Right atrium auricular region (tissue), 2 donors: ENCODE results near the gene SRGAP3. TPM values are rescaled to one million over a fixed set of nuclear protein-coding genes. Genes with fewer than 3 reads are reported as not detected.

Experiments
- DNase-seq: peaks from one replicate; pipeline ENCODE4 v3.0.0-alpha.2; 2019; ENCODE audit warnings: low spot score
- H3K27ac ChIP-seq, 2 donors: fragments of 200-600 bp; sonication (generic); 1 replicate in 1 of 2; 2 replicates in 1 of 2; pipeline ENCODE4 v1.5.1; 2016 to 2019
- H3K27me3 ChIP-seq, 2 donors: fragments of 200-600 bp; sonication (generic); one replicate each; pipeline versions ENCODE4 v1.5.1 to v1.6.0; 2017 to 2019
- H3K36me3 ChIP-seq: fragments of 200-600 bp; sonication (generic); one replicate; pipeline ENCODE4 v1.5.1; 2016
- H3K4me1 ChIP-seq, 2 donors: fragments of 200-600 bp; sonication (generic); one replicate each; pipeline versions ENCODE4 v1.5.1 to v1.6.0; 2017 to 2019
- H3K4me3 ChIP-seq, 2 donors: fragments of 200-600 bp; sonication (generic); 1 replicate in 1 of 2; 2 replicates in 1 of 2; pipeline ENCODE4 v1.5.1; 2017 to 2019; ENCODE audit warnings: mild to moderate bottlenecking in 1 of 2, moderate library complexity in 1 of 2
- H3K9me3 ChIP-seq, 2 donors: fragments of 200-600 bp; sonication (generic); one replicate each; pipeline ENCODE4 v1.5.1; 2019
- total RNA-seq, 2 donors: library from RNA; depleted of rRNA; stranded (reverse); fragments of >200 nt; gene quantifications; one replicate each; pipeline ENCODE4 v1.1.0, GENCODE V29; 2016
- TF ChIP-seq, protein P1 (sequence below), 2 donors: fragments of 200-600 bp; sonication (generic); IDR thresholded peaks; one replicate each; pipeline ENCODE4 v1.5.1; 2019; ENCODE audit warnings: antibody characterized with exemption in 2 of 2

SRGAP3 gene
- total RNA-seq, 2 donors from 2014 or later = 4.0 to 5.0 TPM

DNA sequence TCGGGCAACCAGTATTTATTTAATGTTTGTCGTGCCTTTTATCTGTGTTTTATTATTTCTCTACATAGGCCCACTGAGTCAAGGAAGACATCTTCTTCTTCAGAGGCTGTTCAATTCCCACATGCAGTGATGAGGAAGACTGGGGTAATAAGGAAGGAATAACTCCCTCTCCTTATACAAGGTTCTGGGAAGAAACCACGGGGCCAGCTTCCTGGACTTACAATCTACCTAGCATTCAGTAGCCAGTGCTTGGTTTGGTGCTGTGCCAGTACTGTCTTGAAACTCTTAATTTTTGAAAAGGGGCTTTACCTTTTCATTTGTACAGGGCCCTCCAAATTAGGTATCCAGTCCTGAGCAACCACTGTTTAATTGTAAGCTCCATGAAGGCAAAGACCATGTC lies 51.2 kb downstream of the SRGAP3 start:
- TF ChIP-seq, protein P1, sequence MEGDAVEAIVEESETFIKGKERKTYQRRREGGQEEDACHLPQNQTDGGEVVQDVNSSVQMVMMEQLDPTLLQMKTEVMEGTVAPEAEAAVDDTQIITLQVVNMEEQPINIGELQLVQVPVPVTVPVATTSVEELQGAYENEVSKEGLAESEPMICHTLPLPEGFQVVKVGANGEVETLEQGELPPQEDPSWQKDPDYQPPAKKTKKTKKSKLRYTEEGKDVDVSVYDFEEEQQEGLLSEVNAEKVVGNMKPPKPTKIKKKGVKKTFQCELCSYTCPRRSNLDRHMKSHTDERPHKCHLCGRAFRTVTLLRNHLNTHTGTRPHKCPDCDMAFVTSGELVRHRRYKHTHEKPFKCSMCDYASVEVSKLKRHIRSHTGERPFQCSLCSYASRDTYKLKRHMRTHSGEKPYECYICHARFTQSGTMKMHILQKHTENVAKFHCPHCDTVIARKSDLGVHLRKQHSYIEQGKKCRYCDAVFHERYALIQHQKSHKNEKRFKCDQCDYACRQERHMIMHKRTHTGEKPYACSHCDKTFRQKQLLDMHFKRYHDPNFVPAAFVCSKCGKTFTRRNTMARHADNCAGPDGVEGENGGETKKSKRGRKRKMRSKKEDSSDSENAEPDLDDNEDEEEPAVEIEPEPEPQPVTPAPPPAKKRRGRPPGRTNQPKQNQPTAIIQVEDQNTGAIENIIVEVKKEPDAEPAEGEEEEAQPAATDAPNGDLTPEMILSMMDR (IDR thresholded peaks at IDR 0.05) = no peak

DNA sequence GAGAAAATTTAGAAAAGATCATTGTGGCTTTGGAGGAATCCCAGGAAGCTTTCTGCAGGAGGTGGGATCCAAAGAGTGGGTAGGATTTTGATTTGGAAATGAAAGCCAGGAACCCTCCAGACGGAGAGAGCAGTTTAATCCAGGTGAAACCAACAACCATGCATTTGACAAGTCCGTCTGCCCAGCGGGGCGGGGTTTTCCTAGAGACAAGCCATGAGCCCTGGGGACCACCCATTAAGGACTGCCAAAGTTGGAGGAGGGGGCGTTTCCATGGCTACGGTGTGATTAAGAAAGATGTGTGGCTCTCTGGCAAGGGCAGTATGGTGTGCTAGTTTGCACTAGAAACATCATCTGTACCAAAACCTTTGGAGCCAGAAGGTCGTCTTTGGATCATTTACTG lies 53.4 kb downstream of the SRGAP3 start:
- Histone ChIP-seq H3K4me1 (no peaks in the 10 kb centered on the region), H3K27ac (no peak overlapping the region), H3K36me3 (no peaks in the 10 kb centered on the region), H3K4me3 (no peak overlapping the region), H3K9me3 (no peaks in the 10 kb centered on the region), H3K27me3 (no peaks in the 10 kb centered on the region)
- no peak for DNase-seq
- TF ChIP-seq, protein P1 (IDR thresholded peaks at IDR 0.05) = no peak

More for the DNA sequence above, 51.2 kb downstream of the SRGAP3 start:
- no peak overlapping the region for H3K4me3 ChIP-seq
- H3K27me3 ChIP-seq = no peaks in the 10 kb centered on the region
- H3K4me1 ChIP-seq = no peaks in the 10 kb centered on the region
- no peaks in the 10 kb centered on the region for H3K9me3 ChIP-seq
- H3K27ac ChIP-seq = no peak overlapping the region
- H3K36me3 ChIP-seq = no peaks in the 10 kb centered on the region
- DNase-seq = no peak

DNA sequence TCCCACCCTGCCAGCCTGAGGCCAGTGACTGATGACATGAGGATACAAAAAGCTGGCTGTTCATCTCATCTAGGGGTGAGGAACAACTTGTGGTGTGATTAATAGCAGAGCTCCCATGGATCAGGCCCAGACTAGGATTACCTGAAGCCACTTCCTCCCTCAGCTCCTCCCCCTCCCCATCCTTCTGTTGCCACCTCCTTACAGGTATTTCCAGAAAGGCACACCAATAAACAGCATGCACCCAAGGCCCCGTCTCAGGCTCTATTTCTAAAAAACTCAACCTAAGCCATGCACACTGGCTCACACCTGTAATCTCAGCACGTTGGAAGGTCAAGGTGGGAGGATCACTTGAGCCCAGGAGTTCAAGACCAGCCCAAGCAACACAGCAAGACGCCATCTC lies 54.1 kb downstream of the SRGAP3 start:
- Histone ChIP-seq H3K27ac (no peak overlapping the region), H3K9me3 (no peaks in the 10 kb centered on the region), H3K36me3 (no peaks in the 10 kb centered on the region), H3K4me3 (no peak overlapping the region), H3K4me1 (no peaks in the 10 kb centered on the region), H3K27me3 (no peaks in the 10 kb centered on the region)
- no peak for DNase-seq
- TF ChIP-seq, protein P1 (IDR thresholded peaks at IDR 0.05) = no peak

DNA sequence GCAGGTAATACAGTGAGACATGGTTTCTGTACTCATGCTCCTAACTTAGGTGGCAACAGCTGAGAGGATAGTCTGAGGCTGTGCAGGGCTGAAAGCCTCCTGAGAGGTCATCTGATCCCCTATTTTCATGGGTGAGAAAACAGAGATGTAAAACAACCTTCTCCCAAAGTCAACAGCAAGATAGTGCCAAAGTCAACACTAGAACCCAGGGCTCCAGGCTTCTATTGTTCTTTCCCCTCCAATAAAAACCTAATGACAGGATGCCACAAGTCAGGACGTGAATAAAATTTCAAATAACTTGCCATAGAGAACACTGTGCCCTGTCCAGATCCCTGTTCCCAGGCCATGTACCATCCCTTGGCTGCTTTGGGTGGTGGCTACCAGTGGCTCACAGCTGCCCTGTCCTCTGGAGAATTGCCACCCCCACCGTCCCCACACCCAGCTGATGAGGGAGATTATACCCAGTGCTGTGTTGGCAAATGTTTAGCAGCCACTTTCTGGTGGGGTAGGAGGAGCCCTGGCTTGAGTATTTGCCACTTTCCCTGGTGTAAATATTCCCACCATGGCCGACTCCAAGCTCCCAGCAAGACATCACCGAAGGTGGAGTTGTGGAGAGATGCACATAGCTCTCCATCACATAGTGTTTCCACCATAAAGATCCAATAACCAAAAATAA lies 54.8 kb downstream of the SRGAP3 start:
- no peak for DNase-seq
- H3K27me3 ChIP-seq = no peaks in the 10 kb centered on the region
- TF ChIP-seq, protein P1 (IDR thresholded peaks at IDR 0.05) = no peak
- no peak overlapping the region for H3K4me3 ChIP-seq
- no peaks in the 10 kb centered on the region for H3K9me3 ChIP-seq
- H3K36me3 ChIP-seq = no peaks in the 10 kb centered on the region
- no peak overlapping the region for H3K27ac ChIP-seq
- no peaks in the 10 kb centered on the region for H3K4me1 ChIP-seq

DNA sequence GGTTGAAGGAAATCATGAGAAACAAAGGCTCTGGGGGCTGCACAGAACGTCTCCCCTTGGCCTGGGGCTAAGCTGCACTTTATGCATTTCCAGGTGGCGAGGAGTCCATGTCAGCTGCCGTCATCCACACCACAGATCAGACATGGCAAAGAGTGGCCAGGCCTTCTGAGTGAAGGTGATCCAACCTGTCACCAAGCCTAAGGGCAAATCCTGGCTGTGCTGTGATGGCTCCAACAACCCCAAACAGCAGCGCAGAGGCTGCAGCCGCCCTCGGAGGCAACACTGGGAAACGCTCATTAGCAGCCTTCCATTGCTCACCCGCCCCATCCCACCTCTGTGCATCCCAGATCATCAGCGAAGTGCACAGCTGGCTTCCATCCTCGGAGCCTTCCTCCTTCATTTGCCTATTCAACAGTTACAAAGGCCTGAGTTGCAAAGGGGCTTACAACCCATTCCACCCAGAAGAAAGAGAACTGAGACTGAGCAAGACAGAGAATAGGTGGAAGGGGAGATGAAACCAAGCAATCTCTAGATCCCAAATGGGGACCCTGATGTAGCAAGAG lies 55.7 kb downstream of the SRGAP3 start:
- Histone ChIP-seq H3K27me3 (no peaks in the 10 kb centered on the region), H3K9me3 (no peaks in the 10 kb centered on the region), H3K4me3 (no peak overlapping the region), H3K4me1 (no peaks in the 10 kb centered on the region), H3K36me3 (no peaks in the 10 kb centered on the region), H3K27ac (no peak overlapping the region)
- TF ChIP-seq, protein P1 (IDR thresholded peaks at IDR 0.05) = no peak
- DNase-seq = no peak

DNA sequence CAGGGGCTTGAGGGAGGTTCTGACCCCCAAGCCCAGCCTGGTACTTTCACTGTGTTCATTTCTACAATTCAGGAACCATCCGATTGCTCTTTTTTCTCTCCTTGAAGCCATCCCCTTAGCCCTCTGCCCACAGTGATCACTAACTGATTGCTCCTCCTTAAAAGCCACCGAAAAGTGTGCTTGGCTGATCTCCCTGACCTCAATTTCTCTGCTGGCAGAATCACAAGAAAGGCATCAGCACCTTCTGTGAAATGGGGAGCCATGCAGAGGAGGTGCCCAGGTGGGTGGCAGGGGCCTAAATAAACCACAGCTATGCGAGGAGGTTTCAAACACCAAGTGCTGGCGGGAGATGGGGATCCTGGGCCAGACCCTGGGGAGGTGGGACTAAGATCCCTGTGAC lies 56.2 kb downstream of the SRGAP3 start:
- TF ChIP-seq, protein P1 (IDR thresholded peaks at IDR 0.05) = no peak
- no peaks in the 10 kb centered on the region for H3K27me3 ChIP-seq
- no peaks in the 10 kb centered on the region for H3K36me3 ChIP-seq
- no peak for DNase-seq
- H3K4me3 ChIP-seq = no peak overlapping the region
- no peaks in the 10 kb centered on the region for H3K9me3 ChIP-seq
- H3K4me1 ChIP-seq = no peaks in the 10 kb centered on the region
- no peak overlapping the region for H3K27ac ChIP-seq
